AG09309 (cell line): ENCODE measurements around the gene CD200R1L.

Source experiments
- DNase-seq: peaks from one replicate; pipeline ENCODE4 v3.0.0-alpha.2; 2010; ENCODE audit warnings: low read depth
- H3K4me3 ChIP-seq: 2 replicates; pipeline ENCODE4 v1.5.1; 2011; ENCODE audit warnings: mild to moderate bottlenecking, low read depth, low read length, moderate library complexity; ENCODE audit not compliant: control insufficient read depth
- TF ChIP-seq, protein P1 (sequence below): IDR thresholded peaks from 2 replicates; pipeline ENCODE4 v1.5.1; 2011; ENCODE audit warnings: mild to moderate bottlenecking, low read depth, low read length, inconsistent platforms; ENCODE audit not compliant: insufficient read depth, control insufficient read depth; ENCODE audit errors: missing control alignments

Gene CD200R1L

DNA sequence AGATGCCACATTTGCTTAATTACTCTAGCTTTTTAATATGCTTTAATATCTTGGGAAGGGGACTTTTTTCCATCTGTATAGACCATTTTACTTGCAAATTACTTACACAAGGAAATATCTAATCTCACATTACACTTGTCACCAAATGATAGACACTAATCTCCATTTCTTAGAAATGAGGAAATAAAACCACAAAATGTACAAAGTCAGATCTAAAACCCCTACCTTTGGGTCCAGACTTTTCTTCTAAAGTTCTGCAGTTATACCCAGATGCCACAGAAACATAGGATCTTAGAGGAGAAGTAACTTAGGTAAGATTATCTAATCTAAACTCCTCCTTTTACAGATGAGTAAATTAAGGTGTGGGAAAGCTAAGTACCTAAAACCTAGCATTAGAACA is 44.3 kb downstream of the CD200R1L start:
- no peak overlapping the region for H3K4me3 ChIP-seq
- DNase-seq, result no peak
- TF ChIP-seq, protein P1, sequence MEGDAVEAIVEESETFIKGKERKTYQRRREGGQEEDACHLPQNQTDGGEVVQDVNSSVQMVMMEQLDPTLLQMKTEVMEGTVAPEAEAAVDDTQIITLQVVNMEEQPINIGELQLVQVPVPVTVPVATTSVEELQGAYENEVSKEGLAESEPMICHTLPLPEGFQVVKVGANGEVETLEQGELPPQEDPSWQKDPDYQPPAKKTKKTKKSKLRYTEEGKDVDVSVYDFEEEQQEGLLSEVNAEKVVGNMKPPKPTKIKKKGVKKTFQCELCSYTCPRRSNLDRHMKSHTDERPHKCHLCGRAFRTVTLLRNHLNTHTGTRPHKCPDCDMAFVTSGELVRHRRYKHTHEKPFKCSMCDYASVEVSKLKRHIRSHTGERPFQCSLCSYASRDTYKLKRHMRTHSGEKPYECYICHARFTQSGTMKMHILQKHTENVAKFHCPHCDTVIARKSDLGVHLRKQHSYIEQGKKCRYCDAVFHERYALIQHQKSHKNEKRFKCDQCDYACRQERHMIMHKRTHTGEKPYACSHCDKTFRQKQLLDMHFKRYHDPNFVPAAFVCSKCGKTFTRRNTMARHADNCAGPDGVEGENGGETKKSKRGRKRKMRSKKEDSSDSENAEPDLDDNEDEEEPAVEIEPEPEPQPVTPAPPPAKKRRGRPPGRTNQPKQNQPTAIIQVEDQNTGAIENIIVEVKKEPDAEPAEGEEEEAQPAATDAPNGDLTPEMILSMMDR, result no peak

DNA sequence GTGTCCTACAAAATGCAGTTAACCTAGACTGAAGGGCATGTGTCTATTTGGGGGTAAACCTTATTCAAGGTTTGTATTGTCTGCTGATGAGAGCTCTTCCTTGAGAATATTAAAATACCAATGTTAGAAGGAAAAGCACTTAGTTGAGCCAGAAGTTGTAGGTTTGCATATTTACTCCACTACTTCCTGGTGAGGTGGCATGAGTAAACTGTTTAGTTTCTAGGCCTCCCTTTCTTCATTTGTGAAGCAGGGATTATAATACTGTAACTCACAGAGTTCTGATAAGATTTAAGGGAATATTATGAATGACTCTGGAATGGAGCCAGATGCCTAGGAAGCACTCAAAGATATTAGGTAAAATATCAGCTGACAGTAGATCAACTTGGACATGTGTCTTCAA is 46.7 kb downstream of the CD200R1L start:
- TF ChIP-seq, protein P1, result no peak
- DNase-seq, result no peak
- no peak overlapping the region for H3K4me3 ChIP-seq

GRCh38 chr3:112794622-112795172 is 52.0 kb downstream of the CD200R1L start:
- TF ChIP-seq, protein P1, result no peak
- DNase-seq, result no peak
- no peak overlapping the region for H3K4me3 ChIP-seq

DNA sequence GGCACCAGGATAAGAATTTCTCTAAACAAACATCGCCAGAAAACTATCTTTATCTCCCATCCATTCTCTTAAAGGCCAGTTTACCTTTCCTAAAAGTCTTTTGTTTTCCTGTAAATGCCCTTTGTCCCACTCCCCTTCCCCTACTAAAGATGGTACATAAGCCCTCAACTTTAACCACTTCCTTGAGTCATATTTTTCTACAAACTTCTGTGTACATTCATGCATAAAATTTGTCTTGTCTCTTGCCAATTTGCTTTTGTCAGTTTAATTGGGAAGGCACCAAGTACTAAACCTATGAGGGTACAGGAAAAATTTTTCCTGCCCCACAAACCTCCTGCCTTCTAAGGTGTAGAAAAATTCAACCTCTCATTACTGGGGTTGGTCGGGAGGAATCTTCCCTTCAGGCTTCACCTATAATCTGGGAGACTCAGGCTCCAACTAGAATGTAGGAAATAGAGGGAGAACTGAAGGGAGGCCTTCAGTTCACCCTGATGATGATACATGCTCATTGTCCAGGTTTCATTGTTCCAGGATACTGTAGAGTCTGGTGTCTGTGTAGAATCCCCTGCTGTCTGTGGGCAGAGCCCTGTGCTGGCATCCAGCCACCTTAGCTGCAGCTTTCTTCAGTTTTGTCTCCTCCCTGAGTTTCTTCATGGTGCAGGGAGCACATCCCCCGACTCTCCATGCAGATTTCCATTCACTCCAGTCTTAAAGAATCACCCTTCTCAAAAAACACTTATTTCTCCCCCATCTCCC is 53.2 kb downstream of the CD200R1L start:
- DNase-seq, result no peak
- TF ChIP-seq, protein P1, result no peak
- no peak overlapping the region for H3K4me3 ChIP-seq

GRCh38 chr3:112791736-112792135 is 54.9 kb downstream of the CD200R1L start:
- DNase-seq, result no peak
- TF ChIP-seq, protein P1, result no peak
- H3K4me3 ChIP-seq, result no peak overlapping the region

GRCh38 chr3:112789787-112790186 is 56.9 kb downstream of the CD200R1L start:
- no peak for DNase-seq

More at GRCh38 chr3:112789787-112790186, 56.9 kb downstream of the CD200R1L start:
- no peak overlapping the region for H3K4me3 ChIP-seq
- TF ChIP-seq, protein P1, result no peak
